Stomach (tissue), 9 donors: ENCODE measurements around the gene MYO5C. TPM values are rescaled to one million over a fixed set of nuclear protein-coding genes. Genes with fewer than 3 reads are reported as not detected.
"Not testable (repeated sequence)": the region's sequence is repeated elsewhere in the genome, so short reads cannot be mapped to it uniquely, and the experiment has no call there.

Source experiments
- DNase-seq, 2 donors: peaks; one replicate each; pipeline versions ENCODE4 v3.0.0 to v3.0.0-alpha.2; 2013 to 2019
- H3K27ac ChIP-seq, 5 donors: fragments of 200-600 bp in 4 of 5; sonication (generic) in 4 of 5; one replicate each; pipeline ENCODE4 v1.5.1; 2013 to 2019; ENCODE audit warnings: mild to moderate bottlenecking in 1 of 5, moderate library complexity in 1 of 5
- H3K27me3 ChIP-seq, 3 donors: fragments of 200-600 bp; sonication (generic); one replicate each; pipeline ENCODE4 v1.5.1; 2017 to 2019; ENCODE audit warnings: mixed run types in 1 of 3
- H3K36me3 ChIP-seq, 4 donors: fragments of 200-600 bp; sonication (generic); 1 replicate in 3 of 4; 2 replicates in 1 of 4; pipeline ENCODE4 v1.5.1; 2016 to 2019
- H3K4me1 ChIP-seq, 4 donors: fragments of 200-600 bp; sonication (generic); one replicate each; pipeline ENCODE4 v1.5.1; 2016 to 2019
- H3K4me3 ChIP-seq, 4 donors: fragments of 200-600 bp; sonication (generic) in 3 of 4; one replicate each; pipeline ENCODE4 v1.5.1; 2016 to 2019; ENCODE audit warnings: mild to moderate bottlenecking in 1 of 4
- H3K9me3 ChIP-seq, 4 donors: fragments of 200-600 bp; sonication (generic); one replicate each; pipeline ENCODE4 v1.5.1; 2016 to 2019
- EP300 ChIP-seq: sonication (generic); formaldehyde crosslinking; IDR thresholded peaks from one replicate; pipeline ENCODE4 v1.6.1; 2017; ENCODE audit warnings: antibody characterized with exemption
- POLR2A ChIP-seq, 4 donors: fragments of 450-650 bp; IDR thresholded peaks; one replicate each; pipeline ENCODE4 v1.6.1; 2016; ENCODE audit warnings: antibody characterized with exemption in 4 of 4, control low read depth in 2 of 4, mild to moderate bottlenecking in 1 of 4, moderate library complexity in 1 of 4
- POLR2AphosphoS5 ChIP-seq, 3 donors: sonication (generic); formaldehyde crosslinking; IDR thresholded peaks; one replicate each; pipeline ENCODE4 v1.6.1; 2016; ENCODE audit warnings: antibody characterized with exemption in 3 of 3
- whole genome bisulfite sequencing, 5 donors: extraction: QIAGEN DNeasy Blood & Tissue Kit in 3 of 5; methylation state at CpG; one replicate each; pipeline versions ENCODE4 v1.1.5 to v1.1.7; 2013 to 2018; 5-methylcytosine and 5-hydroxymethylcytosine counted together
- intact Hi-C: fragments of 100-400 bp; cut with DNase I; formaldehyde crosslinking; loops from one replicate; pipeline ENCODE4 v1.15.1; 2023; ENCODE audit warnings: low total_unique reads
- polyA plus RNA-seq, 3 donors: library from polyadenylated mRNA; stranded (reverse); fragments of 200-250 nt; gene quantifications; one replicate each; pipeline ENCODE4 v1.2.3, GENCODE V29; 2013
- total RNA-seq, 5 donors: library from RNA; depleted of rRNA; stranded (reverse); fragments of >200 nt; gene quantifications; one replicate each; pipeline versions ENCODE4 v1.1.0 to v1.2.3, GENCODE V29; 2014 to 2016
- TF ChIP-seq, protein P1 (sequence below), 7 experiments: fragments of 450-650 bp in 4 of 7; fragments of 200-600 bp in 3 of 7; sonication (generic) in 3 of 7; IDR thresholded peaks; one replicate each; pipeline ENCODE4 v1.5.1; 2016 to 2019; ENCODE audit warnings: antibody characterized with exemption in 7 of 7, control low read depth in 2 of 7, mild to moderate bottlenecking in 1 of 7
- donor health status: healthy with polysubstance abuse.
- donor health status: Bipolar disorder and iron deficiency.
- donor health status: healthy.

MYO5C gene
- total and polyA plus RNA-seq, 8 donors = 4.3 to 148 (median 25.6) TPM

DNA sequence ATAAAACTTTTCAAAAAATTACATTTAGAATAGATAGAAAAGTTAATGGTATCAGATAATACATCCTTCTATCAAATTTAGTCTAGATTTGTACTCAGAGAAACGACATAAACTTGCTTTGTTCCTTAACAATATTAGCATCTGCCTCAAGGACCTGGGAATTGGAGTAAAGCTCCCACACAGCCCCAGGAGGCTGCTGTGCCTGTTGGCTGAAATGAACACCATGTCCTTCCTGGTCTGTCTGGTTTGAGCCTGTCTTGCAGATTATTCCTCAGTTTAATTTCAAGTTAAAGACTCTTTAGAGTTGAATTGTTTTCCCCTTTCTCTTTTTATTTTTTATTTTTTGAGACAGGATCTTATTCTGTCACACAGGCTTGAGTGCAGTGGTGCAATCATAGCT is 123.8 kb downstream of the MYO5C start:
- intact Hi-C loops = no loop called here
- peaks cover 0 to 4% (median 0%) of the 10 kb centered on the region in 4 donors for H3K4me1 ChIP-seq
- no peak for DNase-seq

DNA sequence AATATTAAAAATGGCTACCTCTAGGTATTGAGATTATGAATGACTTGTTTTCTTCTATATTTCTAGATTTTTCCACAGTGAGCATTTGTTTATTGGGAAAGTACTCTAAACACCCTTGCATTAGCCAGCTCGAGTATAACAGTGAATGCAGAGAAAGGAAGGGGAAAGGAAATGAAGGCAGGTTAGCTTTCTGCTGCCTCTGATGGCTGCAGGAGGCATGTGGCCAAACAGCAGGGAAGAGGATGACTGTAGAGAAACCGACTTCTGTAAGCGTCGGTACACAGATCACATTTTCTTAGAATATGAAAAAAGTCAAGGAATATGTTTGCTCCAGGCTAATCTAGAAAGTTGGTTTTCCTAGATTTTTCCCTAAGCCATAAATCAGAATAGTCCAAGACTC is 124.2 kb downstream of the MYO5C start:
- Histone ChIP-seq H3K27me3 (no peaks in the 10 kb centered on the region), H3K27ac (no peak overlapping the region), H3K4me3 (no peak overlapping the region), H3K9me3 (no peaks in the 10 kb centered on the region), H3K4me1 (peaks cover 0 to 4% (median 0%) of the 10 kb centered on the region in 4 donors), H3K36me3 (no peaks in the 10 kb centered on the region)
- TF ChIP-seq EP300 (no peak), POLR2AphosphoS5 (IDR thresholded peaks at IDR 0.05) (no peak), POLR2A (IDR thresholded peaks at IDR 0.05) (no peak)
- TF ChIP-seq, protein P1, sequence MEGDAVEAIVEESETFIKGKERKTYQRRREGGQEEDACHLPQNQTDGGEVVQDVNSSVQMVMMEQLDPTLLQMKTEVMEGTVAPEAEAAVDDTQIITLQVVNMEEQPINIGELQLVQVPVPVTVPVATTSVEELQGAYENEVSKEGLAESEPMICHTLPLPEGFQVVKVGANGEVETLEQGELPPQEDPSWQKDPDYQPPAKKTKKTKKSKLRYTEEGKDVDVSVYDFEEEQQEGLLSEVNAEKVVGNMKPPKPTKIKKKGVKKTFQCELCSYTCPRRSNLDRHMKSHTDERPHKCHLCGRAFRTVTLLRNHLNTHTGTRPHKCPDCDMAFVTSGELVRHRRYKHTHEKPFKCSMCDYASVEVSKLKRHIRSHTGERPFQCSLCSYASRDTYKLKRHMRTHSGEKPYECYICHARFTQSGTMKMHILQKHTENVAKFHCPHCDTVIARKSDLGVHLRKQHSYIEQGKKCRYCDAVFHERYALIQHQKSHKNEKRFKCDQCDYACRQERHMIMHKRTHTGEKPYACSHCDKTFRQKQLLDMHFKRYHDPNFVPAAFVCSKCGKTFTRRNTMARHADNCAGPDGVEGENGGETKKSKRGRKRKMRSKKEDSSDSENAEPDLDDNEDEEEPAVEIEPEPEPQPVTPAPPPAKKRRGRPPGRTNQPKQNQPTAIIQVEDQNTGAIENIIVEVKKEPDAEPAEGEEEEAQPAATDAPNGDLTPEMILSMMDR (IDR thresholded peaks at IDR 0.05) = no peak
- DNase-seq = no peak
- 20 to 47% (median 41%) methylated on average over 4 of the region's 4 CpGs for WGBS, 5 donors
- intact Hi-C loops = no loop called here

More for the DNA sequence above, 123.8 kb downstream of the MYO5C start:
- WGBS, 5 donors = 18 to 38% (median 29%) methylated on average over 1 of the region's 1 CpG
- Histone ChIP-seq H3K36me3 (no peaks in the 10 kb centered on the region), H3K27me3 (no peaks in the 10 kb centered on the region), H3K9me3 (no peaks in the 10 kb centered on the region), H3K4me3 (no peak overlapping the region), H3K27ac (no peak overlapping the region)
- TF ChIP-seq POLR2A (IDR thresholded peaks at IDR 0.05) (no peak), EP300 (no peak), POLR2AphosphoS5 (IDR thresholded peaks at IDR 0.05) (no peak)
- TF ChIP-seq, protein P1 (IDR thresholded peaks at IDR 0.05) = no peak

DNA sequence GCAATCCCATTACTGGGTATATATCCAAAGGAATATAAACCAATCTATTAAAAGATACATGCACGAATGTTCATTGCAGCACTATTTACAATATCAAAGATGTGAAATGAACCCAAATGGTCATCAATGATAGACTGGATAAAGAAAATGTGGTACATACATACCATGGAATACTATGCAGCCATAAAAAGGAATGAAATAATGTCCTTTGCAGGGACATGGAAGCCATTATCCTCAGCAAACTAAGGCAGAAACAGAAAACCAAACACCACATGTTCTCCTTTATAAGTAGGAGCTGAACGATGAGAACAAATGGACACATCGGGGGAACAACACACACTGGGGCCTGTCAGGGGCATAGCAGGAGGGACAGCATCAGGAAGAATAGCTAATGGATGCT is 125.4 kb downstream of the MYO5C start:
- H3K36me3 ChIP-seq, H3K27ac ChIP-seq, H3K27me3 ChIP-seq, DNase-seq, intact Hi-C loops, H3K4me3 ChIP-seq, H3K4me1 ChIP-seq, H3K9me3 ChIP-seq: not testable (repeated sequence)
- WGBS, 5 donors = 88 to 98% (median 97%) methylated on average over 3 of the region's 3 CpGs

DNA sequence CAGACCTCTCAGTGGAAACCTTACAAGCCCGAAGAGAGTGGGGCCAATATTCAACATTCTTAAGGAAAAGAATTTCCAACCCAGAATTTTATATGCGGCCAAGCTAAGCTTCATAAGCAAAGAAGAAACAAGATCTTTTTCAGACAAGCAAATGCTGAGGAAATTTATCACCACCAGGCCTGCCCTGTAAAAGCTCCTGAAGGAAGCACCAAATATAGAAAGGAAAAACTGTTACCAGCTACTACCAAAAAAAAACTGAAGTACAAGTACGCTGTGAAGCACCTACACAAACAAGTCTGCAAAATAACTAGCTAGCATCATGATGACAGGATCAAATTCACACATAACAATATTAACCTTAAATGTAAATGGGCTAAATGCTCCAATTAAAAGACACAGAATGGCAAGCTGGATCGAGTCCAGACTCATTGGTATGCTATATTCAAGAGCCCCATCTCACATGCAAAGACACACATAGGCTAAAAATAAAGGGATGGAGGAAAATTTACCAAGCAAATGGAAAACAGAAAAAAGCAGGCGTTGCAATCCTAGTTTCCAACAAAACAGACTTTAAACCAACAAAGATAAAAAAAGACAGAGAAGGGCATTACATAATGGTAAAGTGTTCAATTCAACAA is 130.0 kb downstream of the MYO5C start:
- H3K27ac ChIP-seq, H3K27me3 ChIP-seq, H3K9me3 ChIP-seq, H3K4me1 ChIP-seq, DNase-seq, intact Hi-C loops, H3K4me3 ChIP-seq: not testable (repeated sequence)
- 79 to 91% (median 90%) methylated on average over 5 of the region's 5 CpGs for WGBS, 5 donors
- peaks cover 0 to 28% (median 20%) of the 10 kb centered on the region in 4 donors for H3K36me3 ChIP-seq

DNA sequence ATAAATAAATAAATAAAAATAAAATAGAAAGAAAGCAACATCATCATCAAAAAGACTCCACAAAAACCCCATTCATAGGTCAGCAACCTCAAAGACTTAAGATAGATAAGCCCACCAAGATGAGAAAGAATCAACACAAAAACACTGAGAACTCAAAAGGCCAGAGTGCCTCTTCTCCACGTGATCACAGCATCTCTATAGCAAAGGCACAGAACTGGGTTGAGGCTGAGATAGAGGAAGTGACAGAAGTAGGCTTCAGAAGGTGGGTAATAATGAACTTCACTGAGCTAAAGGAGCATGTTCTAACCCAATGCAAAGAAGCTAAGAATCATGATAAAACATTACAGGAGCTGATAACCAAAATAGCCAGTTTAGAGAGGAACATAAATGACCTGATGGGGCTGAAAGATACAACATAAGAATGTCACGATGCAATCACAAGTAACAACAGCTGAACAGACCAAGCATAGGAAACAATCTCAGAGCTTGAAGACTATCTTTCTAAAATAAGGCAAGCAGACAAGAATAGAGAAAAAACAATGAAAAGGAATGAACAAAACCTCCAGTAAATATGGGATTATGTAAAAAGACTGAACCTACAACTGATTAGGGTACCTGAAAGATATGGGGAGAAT is 130.9 kb downstream of the MYO5C start:
- Histone ChIP-seq H3K4me1 (no peaks in the 10 kb centered on the region), H3K36me3 (peaks cover 0 to 35% (median 24%) of the 10 kb centered on the region in 4 donors), H3K27me3 (no peaks in the 10 kb centered on the region), H3K27ac (no peak overlapping the region), H3K9me3 (no peaks in the 10 kb centered on the region), H3K4me3 (no peak overlapping the region)
- 81 to 91% (median 86%) methylated on average over 2 of the region's 2 CpGs for WGBS, 5 donors
- DNase-seq = no peak
- TF ChIP-seq EP300 (no peak), POLR2A (IDR thresholded peaks at IDR 0.05) (no peak), POLR2AphosphoS5 (IDR thresholded peaks at IDR 0.05) (no peak)
- TF ChIP-seq, protein P1 (IDR thresholded peaks at IDR 0.05) = no peak
- intact Hi-C loops = no loop called here
